Ishikawa (cell line): Measurements from ENCODE around the gene DMD.

Experiments used
- CEBPB ChIP-seq: IDR thresholded peaks from 2 replicates; pipeline ENCODE4 v1.6.1; 2012
- REST ChIP-seq: IDR thresholded peaks from 2 replicates; pipeline ENCODE4 v1.6.1; 2012; ENCODE audit warnings: low read depth, mild to moderate bottlenecking
- TAF1 ChIP-seq: IDR thresholded peaks from 2 replicates; pipeline ENCODE4 v1.6.1; 2012; ENCODE audit warnings: low read depth, mild to moderate bottlenecking

GRCh38 chrX:31251336-31251735 lies 1960.0 kb downstream of the DMD start:
- TF ChIP-seq TAF1 (no peak), CEBPB (no peak), REST (no peak)
